HepG2 (cell line): ENCODE results near the gene ADAMTS15. TPM values are rescaled to one million over a fixed set of nuclear protein-coding genes. Genes with fewer than 3 reads are reported as not detected.

Source experiments
- ATAC-seq: fragments of 200-7000 bp; cut with Tn5 transposase; 3 replicates; pipeline ENCODE4 v1.9.1; 2020; ENCODE audit warnings: mild to moderate bottlenecking, moderate library complexity
- BruUV-seq: library from RNA; stranded (reverse); fragments of 400-500 nt; replicated peaks from 2 replicates; lab custom pipeline; 2021; lab: Mats Ljungman, UMichigan
- CTCF ChIA-PET: fragments of 300-600 bp; formaldehyde crosslinking; extraction: SDS; loops from one replicate; lab custom pipeline; 2021; ENCODE audit warnings: low total read pairs, inconsistent platforms, low intra/inter-chr PET ratio; lab: Yijun Ruan, JAX
- POLR2A ChIA-PET: fragments of 350-600 bp; sonication (Branson Sonifier 250); formaldehyde crosslinking; loops from one replicate; lab custom pipeline; 2020; ENCODE audit warnings: antibody characterized with exemption, inconsistent platforms; lab: Yijun Ruan, JAX
- DNase-seq: peaks from one replicate; pipeline ENCODE4 v3.0.0-alpha.2; 2015; ENCODE audit warnings: low spot score
- FAIRE-seq: peaks from 3 replicates; lab custom pipeline; 2011; peaks lifted over from hg19 to GRCh38; lab: Jason Lieb, UNC
- H2AFZ ChIP-seq: one replicate; pipeline ENCODE4 v1.6.1; 2011; ENCODE audit warnings: low read length, inconsistent platforms
- H3K27ac ChIP-seq: fragments of 300-600 bp; 3 replicates; pipeline ENCODE4 v1.8.0; 2011; ENCODE audit warnings: mixed run types, mild to moderate bottlenecking, mixed read lengths, low read length, inconsistent platforms; ENCODE audit not compliant: insufficient read depth; ENCODE audit errors: extremely low read length
- H3K27me3 ChIP-seq, 2 experiments: fragments of 200-600 bp in 1 of 2; 2 replicates in 1 of 2; 3 replicates in 1 of 2; pipeline versions ENCODE4 v1.6.0 to v1.8.0; 2011; ENCODE audit warnings: low read length in 2 of 2, mild to moderate bottlenecking in 2 of 2, moderate library complexity in 2 of 2, inconsistent platforms in 1 of 2; ENCODE audit not compliant: insufficient read depth in 2 of 2, control insufficient read depth in 1 of 2
- H3K36me3 ChIP-seq, 2 experiments: fragments of 200-600 bp in 1 of 2; replicated peaks in 1 of 2; 2 replicates in 1 of 2; 3 replicates in 1 of 2; pipeline versions ENCODE4 v1.5.1 to v1.8.0; 2011; ENCODE audit warnings: low read length in 2 of 2, inconsistent platforms in 1 of 2; ENCODE audit not compliant: insufficient read depth in 2 of 2, control insufficient read depth in 1 of 2
- H3K4me1 ChIP-seq: 2 replicates; pipeline ENCODE4 v1.5.1; 2012; ENCODE audit warnings: low read length, inconsistent platforms; ENCODE audit not compliant: insufficient read depth
- H3K4me2 ChIP-seq: 2 replicates; pipeline ENCODE4 v1.6.0; 2011; ENCODE audit warnings: low read depth, low read length, inconsistent platforms
- H3K4me3 ChIP-seq, 3 experiments: fragments of 200-600 bp in 1 of 3; sonication (generic), shearing (Covaris generic) in 1 of 3; replicated peaks in 1 of 3; 2 replicates each; pipeline ENCODE4 v1.5.1; 2011 to 2016; ENCODE audit warnings: low read length in 3 of 3, inconsistent platforms in 2 of 3, low read depth in 2 of 3, mild to moderate bottlenecking in 2 of 3, control low read depth in 1 of 3, mixed read lengths in 1 of 3; ENCODE audit not compliant: insufficient read depth in 1 of 3
- H3K79me2 ChIP-seq: one replicate; pipeline ENCODE4 v1.6.1; 2011; ENCODE audit warnings: low read length, inconsistent platforms; ENCODE audit not compliant: insufficient read depth
- H3K9ac ChIP-seq: 2 replicates; pipeline ENCODE4 v1.6.0; 2011; ENCODE audit warnings: mild to moderate bottlenecking, low read depth, low read length, inconsistent platforms; ENCODE audit not compliant: insufficient read depth
- H3K9me3 ChIP-seq: 2 replicates; pipeline ENCODE4 v1.5.1; 2012; ENCODE audit warnings: mild to moderate bottlenecking, low read length
- H4K20me1 ChIP-seq: 2 replicates; pipeline ENCODE4 v1.6.0; 2011; ENCODE audit warnings: inconsistent platforms, mild to moderate bottlenecking, low read length, moderate library complexity; ENCODE audit not compliant: insufficient read depth
- HNF4A ChIP-seq: sonication (generic); formaldehyde crosslinking; IDR thresholded peaks from 2 replicates; pipeline ENCODE4 v1.4.0; 2020; ENCODE audit warnings: missing genetic modification reagents
- NCOA2 ChIP-seq: sonication (generic); formaldehyde crosslinking; IDR thresholded peaks from 2 replicates; pipeline ENCODE4 v1.8.0; 2022; ENCODE audit warnings: inconsistent platforms
- NPAS2 ChIP-seq: sonication (generic); formaldehyde crosslinking; IDR thresholded peaks from 2 replicates; pipeline ENCODE4 v1.8.0; 2022; ENCODE audit warnings: mild to moderate bottlenecking, missing genetic modification reagents, borderline replicate concordance
- SAP130 ChIP-seq: IDR thresholded peaks from 2 replicates; pipeline ENCODE4 v1.6.1; 2016; ENCODE audit warnings: low read depth
- SNRNP70 ChIP-seq: fragments of 200-400 bp; formaldehyde crosslinking; IDR thresholded peaks from 2 replicates; pipeline ENCODE4 v1.6.1; 2017; ENCODE audit warnings: mild to moderate bottlenecking, low read depth, low read length, moderate library complexity
- ZNF142 ChIP-seq: sonication (generic); formaldehyde crosslinking; IDR thresholded peaks from 2 replicates; pipeline ENCODE4 v1.4.0; 2020; ENCODE audit warnings: missing genetic modification reagents
- ZNF260 ChIP-seq: sonication (generic); formaldehyde crosslinking; IDR thresholded peaks from 2 replicates; pipeline ENCODE4 v1.4.0; 2020; ENCODE audit warnings: missing genetic modification reagents, low read depth, mild to moderate bottlenecking, borderline replicate concordance
- ZNF564 ChIP-seq: sonication (generic); formaldehyde crosslinking; IDR thresholded peaks from 2 replicates; pipeline ENCODE4 v1.8.1; 2023; ENCODE audit warnings: mild to moderate bottlenecking, missing genetic modification reagents
- ZNF784 ChIP-seq: sonication (generic); formaldehyde crosslinking; IDR thresholded peaks from 2 replicates; pipeline ENCODE4 v1.5.1; 2020; ENCODE audit warnings: missing genetic modification reagents, mild to moderate bottlenecking, borderline replicate concordance
- ZNF792 ChIP-seq: IDR thresholded peaks from 2 replicates; pipeline ENCODE4 v1.6.1; 2016
- WGBS: methylation state at CpG from one replicate; pipeline ENCODE4 v1.1.6; 2017; ENCODE audit warnings: low lambda C conversion rate; 5-methylcytosine and 5-hydroxymethylcytosine counted together
- in situ Hi-C: cut with HindIII; loops from 2 replicates; pipeline ENCODE4 v1.10.0; 2017; ENCODE audit warnings: low pct_unique_long_range_greater_than_20kb; ENCODE audit not compliant: extremely low pct_ligation_motif_present
- intact Hi-C: fragments of 100-400 bp; cut with micrococcal nuclease; formaldehyde crosslinking; loops from one replicate; pipeline ENCODE4 v1.10.0; 2022; ENCODE audit not compliant: unreplicated experiment
- polyA plus RNA-seq, 8 experiments: library from polyadenylated mRNA; depleted of rRNA in 3 of 8; stranded (reverse) in 7 of 8; unstranded in 1 of 8; fragments of >200 nt; fragmentation: Illumina TruSeq in 4 of 8; extraction: Trizol in 4 of 8; gene quantifications; 2 replicates each; pipeline versions ENCODE4 v1.2.1 to v1.2.3, GENCODE V29; 2011 to 2016; ENCODE audit warnings: low read depth in 4 of 8, missing spikeins in 1 of 8, mixed read lengths in 1 of 8; ENCODE audit not compliant: insufficient read depth in 1 of 8
- total RNA-seq, 5 experiments: library from RNA; depleted of rRNA; stranded (reverse); fragments of >200 nt; fragmentation: Illumina TruSeq; extraction: Trizol; gene quantifications; 2 replicates each; pipeline ENCODE4 v1.2.3, GENCODE V29; 2016; ENCODE audit warnings: low read depth in 1 of 5

ADAMTS15 gene
- total and polyA plus RNA-seq, 2 of the 13 experiments (the other 11 are each of a cell fraction or from before 2014, with no cell fraction given): 0.01 to 0.02 TPM

GRCh38 chr11:130403967-130404366 lies 44.5 kb upstream of the ADAMTS15 start (continued):
- no peak for TF ChIP-seq ZNF142
- no peak for TF ChIP-seq ZNF260 (CRISPR knock-in tag)
- TF ChIP-seq ZNF784 (CRISPR knock-in tag): no peak

- no peak for DNase-seq
- no peak for TF ChIP-seq NPAS2 (CRISPR knock-in tag)
- TF ChIP-seq NCOA2 (CRISPR knock-in tag): no peak
- no peak for TF ChIP-seq ZNF564
- TF ChIP-seq ZNF142: no peak
- TF ChIP-seq SAP130 (CRISPR knock-in tag): no peak
- TF ChIP-seq SNRNP70: no peak
- no peak for TF ChIP-seq ZNF792
- TF ChIP-seq HNF4A (CRISPR knock-in tag): no peak
Measured at GRCh38 chr11:130404727-130405126, 43.7 kb upstream of the ADAMTS15 start.

More at GRCh38 chr11:130404727-130405126, 43.7 kb upstream of the ADAMTS15 start:
- 61% methylated on average over 5 of the region's 5 CpGs for WGBS
- Histone ChIP-seq H3K27me3 (peaks cover 10 to 55% of the 10 kb centered on the region in 2 experiments; a peak in 4 of 5 replicates), H3K27ac (no peak overlapping the region), H3K36me3 (no peaks in the 10 kb centered on the region), H3K4me2 (no peak overlapping the region), H2AFZ (no peak overlapping the region), H3K4me1 (no peaks in the 10 kb centered on the region), H3K9me3 (no peaks in the 10 kb centered on the region), H4K20me1 (no peaks in the 10 kb centered on the region), H3K9ac (no peak overlapping the region), H3K79me2 (no peaks in the 10 kb centered on the region), H3K4me3 (no peak overlapping the region)
- FAIRE-seq (no peak), ATAC-seq (no peak)
- intact Hi-C loops: no loop called here
- CTCF ChIA-PET: no interaction called here
- in situ Hi-C loops: no loop called here
- no TSS peak for BruUV-seq
- POLR2A ChIA-PET: no interaction called here
